ENCODE data around the gene P2RX3. TPM values are rescaled to one million over a fixed set of nuclear protein-coding genes. Genes with fewer than 3 reads are reported as not detected.

Gene P2RX3
- total RNA-seq, 4 donors from 2014 or later = not detected

- WGBS = 82% methylated on average over 6 of the region's 6 CpGs
- H3K27ac ChIP-seq (replicated peaks in 1 of 4) = peak overlapping the region; percentile 84 to 93 (median 88)
- peaks cover 83 to 96% (median 94%) of the 10 kb centered on the region in 4 donors for H3K4me1 ChIP-seq
- intact Hi-C loops (cut with DNase I) = no loop called here
- H3K36me3 ChIP-seq = peaks cover 35 to 75% (median 64%) of the 10 kb centered on the region in 4 donors
- no peaks in the 10 kb centered on the region for H3K27me3 ChIP-seq
- no peaks in the 10 kb centered on the region for H3K9me3 ChIP-seq
- DNase-seq (ENCODE audit: extremely low spot score) = no peak
- TF ChIP-seq POLR2AphosphoS5 (IDR thresholded peaks at IDR 0.05) (no peak), CTCF (IDR thresholded peaks at IDR 0.05) (no peak), POLR2A (IDR thresholded peaks at IDR 0.05; ENCODE audit: low read depth) (no peak), EP300 (IDR thresholded peaks at IDR 0.05) (no peak)
- H3K4me3 ChIP-seq = peak overlapping the region in 3 of 4 donors; percentile 57 to 79 (median 61)
These were observed 28.1 kb upstream of the P2RX3 start for GRCh38 chr11:57310091-57310490.

GRCh38 chr11:57310630-57311086 is 27.5 kb upstream of the P2RX3 start:
- Histone ChIP-seq H3K36me3 (peaks cover 35 to 75% (median 67%) of the 10 kb centered on the region in 4 donors), H3K27me3 (no peaks in the 10 kb centered on the region), H3K9me3 (no peaks in the 10 kb centered on the region), H3K27ac (replicated peaks in 1 of 4) (peak overlapping the region; percentile 84 to 93 (median 88)), H3K4me1 (peaks cover 84 to 96% (median 94%) of the 10 kb centered on the region in 4 donors), H3K4me3 (peak overlapping the region; percentile 54 to 79 (median 59))
- intact Hi-C loops (cut with DNase I) = no loop called here
- TF ChIP-seq CTCF (IDR thresholded peaks at IDR 0.05) (no peak), POLR2AphosphoS5 (IDR thresholded peaks at IDR 0.05) (no peak), POLR2A (IDR thresholded peaks at IDR 0.05; ENCODE audit: low read depth) (no peak), EP300 (IDR thresholded peaks at IDR 0.05) (no peak)
- no peak for DNase-seq (ENCODE audit: extremely low spot score)
- WGBS = 45% methylated on average over 6 of the region's 6 CpGs

GRCh38 chr11:57311109-57311936 is 26.8 kb upstream of the P2RX3 start:
- Histone ChIP-seq H3K4me1 (peaks cover 85 to 96% (median 94%) of the 10 kb centered on the region in 4 donors), H3K27me3 (no peaks in the 10 kb centered on the region), H3K4me3 (peak overlapping the region; percentile 54 to 79 (median 59)), H3K9me3 (no peaks in the 10 kb centered on the region), H3K27ac (replicated peaks in 1 of 4) (peak overlapping the region; percentile 84 to 93 (median 88)), H3K36me3 (peaks cover 39 to 75% (median 72%) of the 10 kb centered on the region in 4 donors)
- peak; percentile 98 for DNase-seq (ENCODE audit: extremely low spot score)
- WGBS = 0% methylated on average over 6 of the region's 31 CpGs
- peak; percentile 83 to 90 for TF ChIP-seq POLR2AphosphoS5 (IDR thresholded peaks at IDR 0.05)
- no peak for TF ChIP-seq EP300 (IDR thresholded peaks at IDR 0.05)
- TF ChIP-seq POLR2A (IDR thresholded peaks at IDR 0.05; ENCODE audit: low read depth) = peak; percentile 82
- intact Hi-C loops (cut with DNase I) = no loop called here

GRCh38 chr11:57312511-57313021 is 25.6 kb upstream of the P2RX3 start:
- Histone ChIP-seq H3K27ac (replicated peaks in 1 of 4) (peak overlapping the region; percentile 84 to 93 (median 88)), H3K4me1 (peaks cover 84 to 96% (median 94%) of the 10 kb centered on the region in 4 donors), H3K36me3 (peaks cover 51 to 88% (median 82%) of the 10 kb centered on the region in 4 donors), H3K9me3 (no peaks in the 10 kb centered on the region), H3K27me3 (no peaks in the 10 kb centered on the region), H3K4me3 (peak overlapping the region in 1 of 4 donors; percentile 61)
- intact Hi-C loops (cut with DNase I) = no loop called here
- TF ChIP-seq CTCF (IDR thresholded peaks at IDR 0.05) = no peak
- TF ChIP-seq POLR2AphosphoS5 (IDR thresholded peaks at IDR 0.05) = peak in 1 of 2 donors; percentile 9
- DNase-seq (ENCODE audit: extremely low spot score) = no peak
- WGBS = 91% methylated on average over 6 of the region's 10 CpGs

Measured in esophagus muscularis mucosa (tissue), 4 donors.